NCI-H774 (cell line): ENCODE data around the gene STX18.
A peak's percentile ranks its signal among the peaks of the same experiment; 100 is the strongest.
"Not testable (repeated sequence)": the region's sequence is repeated elsewhere in the genome, so short reads cannot be mapped to it uniquely, and the experiment has no call there.

ENCODE experiments used
- DNase-seq: peaks from one replicate; lab custom pipeline; 2025; lab: John Stamatoyannopoulos, UW

Gene STX18

DNA sequence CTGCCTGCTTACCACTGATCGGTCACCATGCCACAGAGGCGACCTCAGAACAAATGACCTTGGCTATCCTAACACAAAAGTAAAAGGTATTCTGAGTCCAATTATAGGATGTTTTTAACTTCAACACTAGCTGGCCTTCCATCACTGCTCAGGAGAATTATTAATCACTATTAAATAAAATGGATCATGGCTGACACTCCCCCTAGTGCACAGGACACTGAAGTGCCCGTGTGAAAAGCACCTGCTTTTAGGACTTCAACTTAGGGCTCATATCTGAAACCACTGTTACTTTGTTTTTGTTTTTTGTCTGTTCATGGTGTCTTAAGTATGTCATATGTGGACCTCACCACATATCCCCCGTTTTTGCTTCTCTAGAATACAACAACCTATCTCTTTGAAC is 33.9 kb downstream of the STX18 start:
- no peak for DNase-seq

DNA sequence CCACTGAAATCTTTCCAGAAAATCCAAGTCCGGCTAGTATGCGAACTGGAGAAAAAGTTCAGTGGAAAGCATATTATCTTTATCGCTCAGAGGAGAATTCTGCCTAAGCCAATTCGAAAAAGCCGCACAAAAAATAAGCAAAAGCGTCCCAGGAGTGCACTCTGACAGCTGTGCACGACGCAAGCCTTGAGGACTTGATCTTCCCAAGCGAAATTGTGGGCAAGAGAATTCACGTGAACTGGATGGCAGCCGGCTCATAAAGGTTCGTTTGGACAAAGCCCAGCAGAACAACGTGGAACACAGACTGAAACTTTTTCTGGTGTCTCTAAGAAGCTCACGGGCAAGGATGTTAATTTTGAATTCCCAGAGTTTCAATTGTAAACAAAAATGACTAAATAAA is 34.4 kb downstream of the STX18 start:
- no peak for DNase-seq

DNA sequence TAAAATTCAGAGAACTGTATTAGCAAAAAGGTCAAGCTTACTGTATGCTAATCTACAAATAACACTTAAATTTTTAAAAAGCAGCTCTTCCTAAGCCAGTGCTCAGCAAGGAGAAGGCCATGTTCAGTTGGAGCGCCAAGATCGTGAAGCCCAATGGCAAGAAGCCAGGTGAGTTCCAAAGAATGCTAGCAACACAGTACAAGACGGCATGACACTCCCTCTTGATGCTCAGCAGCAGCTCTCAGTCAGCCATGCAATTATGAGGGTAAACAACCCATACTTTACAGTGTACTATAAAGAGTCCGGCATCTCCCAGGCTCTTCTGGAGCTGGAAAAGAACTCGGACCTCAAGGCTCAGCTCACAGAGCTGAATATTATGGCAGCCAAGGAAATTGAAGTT is 34.9 kb downstream of the STX18 start:
- no peak for DNase-seq

DNA sequence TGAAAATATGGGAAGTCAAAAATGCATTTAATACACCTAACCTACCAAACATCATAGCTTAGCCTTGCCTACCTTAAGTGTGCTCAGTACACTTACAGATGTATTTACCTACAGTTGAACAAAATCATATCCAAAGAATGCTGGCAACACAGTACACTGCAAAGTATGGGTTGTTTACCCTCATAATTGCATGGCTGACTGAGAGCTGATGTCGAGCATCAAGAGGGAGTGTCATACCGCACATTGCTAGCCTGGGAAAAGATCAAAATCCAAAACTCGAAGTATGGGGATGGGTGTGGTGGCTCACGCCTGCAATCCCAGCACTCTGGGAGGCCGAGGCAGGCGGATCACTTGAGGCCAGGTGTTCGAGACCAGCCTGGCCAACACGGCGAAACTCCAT is 36.6 kb downstream of the STX18 start:
- not testable (repeated sequence) for DNase-seq

DNA sequence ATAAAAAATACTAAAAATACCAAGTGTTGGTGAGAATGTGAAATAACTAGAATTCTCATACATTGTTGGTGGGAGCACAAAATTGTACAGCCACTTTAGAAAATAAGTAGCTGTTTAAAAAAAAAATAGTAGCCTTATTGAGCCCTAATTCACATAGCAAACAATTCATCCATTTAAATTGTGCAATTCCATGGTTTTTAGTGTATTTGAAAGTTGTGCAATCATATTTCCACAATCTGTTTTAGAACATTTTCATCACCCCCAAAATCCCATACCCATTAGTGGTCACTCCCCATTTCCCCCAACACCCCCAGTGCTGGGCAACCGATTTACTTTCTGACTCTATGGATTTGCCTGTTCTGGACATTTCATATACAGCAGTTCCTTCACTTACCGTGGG is 37.1 kb downstream of the STX18 start:
- no peak for DNase-seq

DNA sequence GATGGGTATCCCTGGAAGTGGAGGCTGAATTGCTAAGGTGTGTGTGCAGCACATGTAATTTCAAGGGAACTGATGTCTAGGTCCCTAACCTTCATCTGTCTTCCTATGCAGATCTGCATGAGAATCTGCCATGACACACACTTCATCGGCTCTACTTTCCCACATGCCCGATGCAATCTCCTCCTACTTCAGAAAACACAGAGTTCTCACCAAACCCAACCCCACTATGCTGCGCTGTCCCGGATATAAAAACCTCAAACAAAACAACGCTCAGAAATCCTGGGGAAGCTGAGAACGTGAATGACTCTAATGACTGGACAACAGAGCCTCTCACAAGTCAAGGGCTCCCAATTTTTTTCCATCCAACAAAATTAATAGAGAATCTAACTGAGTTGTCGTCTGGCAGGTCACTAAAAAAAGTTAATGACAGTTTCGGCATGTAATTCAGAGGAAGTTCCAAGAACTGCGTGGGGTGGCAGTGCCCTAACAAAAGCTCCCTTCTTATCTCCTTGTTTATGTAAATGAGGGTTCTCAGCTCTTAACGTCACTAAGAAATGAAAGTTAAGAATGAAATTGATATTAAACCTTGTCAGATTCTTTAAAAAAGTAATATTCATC is 39.0 kb downstream of the STX18 start:
- DNase-seq = no peak

DNA sequence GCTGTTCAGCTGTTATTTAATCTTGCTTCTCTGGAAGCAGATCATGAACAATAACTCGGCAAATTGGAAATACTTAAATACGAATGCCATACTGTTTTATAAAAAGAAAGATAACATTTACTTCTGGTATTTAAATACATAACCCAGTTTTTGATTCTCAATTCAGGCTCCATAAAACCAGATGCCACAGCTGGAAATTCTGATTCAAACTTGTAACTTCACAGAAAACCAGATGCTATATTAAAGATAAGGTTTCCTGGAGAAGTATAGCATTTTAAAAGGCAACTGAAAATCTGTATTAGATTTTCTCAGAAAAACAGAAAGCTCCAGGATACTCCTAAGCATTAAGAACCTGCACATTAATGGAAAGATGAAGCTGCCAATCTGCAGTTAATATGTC is 40.2 kb downstream of the STX18 start:
- DNase-seq = no peak

DNA sequence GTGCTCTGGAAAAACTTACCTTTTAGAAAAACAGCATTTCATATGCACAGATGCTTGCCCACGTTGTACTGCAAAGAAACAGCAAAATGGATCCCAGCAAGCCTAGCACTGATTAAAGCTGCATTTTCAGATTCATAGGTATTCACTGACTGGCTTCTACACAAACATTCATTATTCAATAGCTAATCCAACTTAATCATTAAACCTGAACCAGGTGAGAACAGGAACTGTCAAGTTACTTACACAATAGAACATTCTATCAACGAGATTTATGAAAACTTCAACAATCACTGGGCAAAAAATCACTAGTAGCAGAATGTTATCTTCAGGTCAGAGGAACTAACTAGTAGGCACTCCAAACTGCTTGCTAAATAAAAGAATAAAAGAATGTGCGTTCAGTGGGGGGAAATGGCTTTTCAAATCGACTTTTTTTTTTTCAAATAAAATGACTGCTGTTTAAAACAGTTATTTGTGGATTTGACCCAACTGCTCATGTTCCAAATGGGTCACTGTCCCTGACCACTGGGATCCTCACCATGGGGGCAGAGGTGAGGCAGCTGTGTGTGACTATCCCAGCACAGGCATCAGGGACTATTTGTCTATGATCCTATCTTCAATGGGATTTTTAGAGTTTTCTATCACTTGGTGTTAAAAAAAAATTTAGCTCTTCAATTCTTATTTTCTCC is 42.3 kb downstream of the STX18 start:
- no peak for DNase-seq

DNA sequence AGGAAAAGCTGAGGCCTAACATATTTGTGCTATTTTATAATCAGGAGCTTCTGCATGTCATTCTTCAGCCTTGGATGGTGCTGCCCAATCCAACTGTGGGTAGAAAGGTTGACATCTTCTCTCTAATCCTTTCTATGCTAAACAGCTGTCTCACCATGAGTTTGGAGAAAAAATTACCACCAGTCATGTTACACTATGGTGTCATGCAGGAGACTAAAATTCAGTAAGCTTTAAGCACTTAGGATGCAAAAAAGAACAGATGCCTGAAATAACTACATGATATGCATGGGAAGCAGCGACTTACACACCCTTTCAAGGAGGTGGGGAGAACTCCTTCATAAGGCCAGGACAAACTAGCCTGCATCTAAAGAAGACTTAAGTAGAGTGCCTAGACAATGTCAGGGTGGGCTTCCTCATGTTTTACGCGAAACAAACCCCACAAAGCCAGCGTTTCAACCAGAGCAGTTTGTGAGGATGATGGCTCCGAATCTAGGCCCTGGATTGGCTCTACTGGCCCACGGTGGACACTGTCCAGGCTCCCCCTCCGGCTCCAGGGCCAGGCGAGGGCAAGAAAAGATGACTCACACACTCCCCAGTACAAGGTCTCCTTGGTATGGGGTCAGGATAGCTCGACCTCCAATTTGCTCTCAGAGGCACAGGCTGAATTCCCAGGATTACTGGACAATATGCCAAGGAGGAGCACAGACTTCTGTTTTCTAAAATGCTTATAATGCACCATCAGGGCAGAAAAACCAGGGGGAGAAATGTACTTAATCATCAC is 45.1 kb downstream of the STX18 start:
- DNase-seq = no peak

DNA sequence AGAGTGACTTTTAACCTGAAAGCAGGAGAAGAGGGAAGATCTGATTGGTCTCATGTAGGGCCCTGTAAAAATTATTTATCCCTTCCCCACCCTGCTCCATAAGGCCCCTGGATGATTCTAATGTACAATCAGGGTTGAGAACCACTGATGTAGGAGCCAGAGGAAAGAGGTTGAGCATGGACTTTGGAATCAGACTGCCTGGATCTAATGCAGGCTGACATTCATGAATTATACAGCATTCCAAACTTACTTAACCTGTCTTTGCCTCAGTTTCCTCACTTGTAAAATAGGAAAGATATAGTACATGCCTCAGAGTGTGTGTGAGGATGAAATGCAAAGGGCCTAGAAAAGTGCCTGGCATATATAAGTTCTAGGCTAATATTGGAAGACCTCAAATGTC is 47.0 kb downstream of the STX18 start:
- no peak for DNase-seq

DNA sequence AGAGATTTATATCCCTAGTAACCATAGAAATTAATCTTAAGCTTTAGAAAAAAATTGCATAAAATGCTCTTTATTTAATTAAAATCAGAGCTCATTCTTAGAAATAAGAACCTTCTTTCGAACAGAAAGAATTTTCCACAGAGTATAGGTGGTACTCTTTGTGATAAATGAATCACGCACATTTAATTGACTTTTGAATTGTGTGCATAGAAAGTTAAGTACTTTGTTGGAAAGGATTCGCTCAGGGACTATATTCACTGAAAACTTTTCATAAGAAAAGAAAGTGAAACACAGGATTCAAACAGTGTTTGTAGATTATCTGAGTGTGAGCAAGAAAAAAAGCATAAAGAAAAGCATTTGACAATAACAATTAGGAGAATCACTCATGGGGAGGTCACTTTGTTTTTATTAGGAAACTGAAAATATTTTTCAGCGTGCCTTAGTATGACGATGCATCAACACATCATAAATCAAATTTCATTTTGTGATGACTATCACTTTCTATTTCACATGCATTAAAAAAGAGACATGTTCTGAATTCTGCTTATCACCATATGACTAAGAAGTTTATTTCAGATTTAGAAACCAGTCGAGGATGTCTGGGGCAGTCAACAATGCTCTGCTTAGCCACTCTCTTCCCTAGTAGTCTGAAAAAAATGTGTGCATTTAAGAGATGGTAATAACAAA is 49.5 kb downstream of the STX18 start:
- no peak for DNase-seq

DNA sequence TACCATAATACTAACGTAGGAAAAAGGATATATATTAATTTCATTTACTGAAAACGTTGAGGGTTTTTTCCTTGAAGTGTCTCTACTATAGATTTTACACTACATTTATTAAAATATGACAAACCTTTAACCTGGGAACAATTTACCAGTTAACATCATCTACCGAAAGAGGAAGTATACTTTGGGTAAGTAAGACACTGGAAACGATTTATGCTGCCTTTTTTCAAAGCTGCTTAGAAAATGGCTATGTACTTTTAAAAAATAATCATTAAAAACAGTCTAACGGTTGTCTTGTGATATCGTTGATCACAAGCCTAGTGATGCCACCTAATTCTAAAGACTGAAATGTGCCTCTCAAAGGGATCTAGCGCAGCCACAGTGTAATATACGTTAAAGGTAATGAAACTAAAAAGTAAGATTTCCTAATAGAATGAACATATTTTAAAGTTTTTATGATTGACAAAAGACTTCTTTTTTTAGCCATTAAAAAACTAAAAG is 50.4 kb downstream of the STX18 start:
- DNase-seq = no peak

DNA sequence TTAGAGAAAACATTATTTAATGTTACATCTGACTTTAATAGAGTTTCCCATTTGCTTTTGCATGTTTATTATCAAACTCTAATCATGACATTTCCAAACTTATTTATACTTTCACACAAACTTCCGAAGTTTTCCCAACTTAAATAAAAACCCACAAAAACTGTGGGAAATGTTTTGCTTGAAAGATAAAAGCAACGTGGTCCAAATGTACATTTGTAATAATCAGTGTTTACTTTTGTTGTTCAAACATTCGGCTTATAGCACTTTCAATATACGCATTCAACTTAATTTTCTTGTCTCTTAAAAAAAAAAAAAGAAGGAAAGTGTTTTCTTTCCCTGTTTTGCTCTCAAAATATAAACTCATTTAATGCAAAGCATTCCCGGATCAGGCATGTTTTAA is 51.0 kb downstream of the STX18 start:
- DNase-seq = no peak

DNA sequence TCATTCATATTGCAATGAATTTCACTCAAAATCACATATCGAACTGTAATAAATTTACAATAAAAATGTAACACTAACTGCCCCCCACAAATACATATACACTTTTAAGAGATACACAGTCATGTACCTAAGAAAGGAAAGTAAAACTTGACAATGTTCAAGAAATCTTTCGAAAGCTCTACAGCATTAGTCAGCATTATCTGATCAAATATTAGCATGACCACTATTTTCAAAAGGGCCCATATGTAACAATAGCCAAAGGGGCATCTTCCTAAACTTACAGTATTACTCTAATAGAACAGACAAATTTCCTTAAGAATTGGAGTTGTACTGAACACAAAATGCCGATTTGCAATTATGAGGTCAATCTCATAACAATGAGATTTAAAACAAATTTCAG is 51.8 kb downstream of the STX18 start:
- DNase-seq = no peak

DNA sequence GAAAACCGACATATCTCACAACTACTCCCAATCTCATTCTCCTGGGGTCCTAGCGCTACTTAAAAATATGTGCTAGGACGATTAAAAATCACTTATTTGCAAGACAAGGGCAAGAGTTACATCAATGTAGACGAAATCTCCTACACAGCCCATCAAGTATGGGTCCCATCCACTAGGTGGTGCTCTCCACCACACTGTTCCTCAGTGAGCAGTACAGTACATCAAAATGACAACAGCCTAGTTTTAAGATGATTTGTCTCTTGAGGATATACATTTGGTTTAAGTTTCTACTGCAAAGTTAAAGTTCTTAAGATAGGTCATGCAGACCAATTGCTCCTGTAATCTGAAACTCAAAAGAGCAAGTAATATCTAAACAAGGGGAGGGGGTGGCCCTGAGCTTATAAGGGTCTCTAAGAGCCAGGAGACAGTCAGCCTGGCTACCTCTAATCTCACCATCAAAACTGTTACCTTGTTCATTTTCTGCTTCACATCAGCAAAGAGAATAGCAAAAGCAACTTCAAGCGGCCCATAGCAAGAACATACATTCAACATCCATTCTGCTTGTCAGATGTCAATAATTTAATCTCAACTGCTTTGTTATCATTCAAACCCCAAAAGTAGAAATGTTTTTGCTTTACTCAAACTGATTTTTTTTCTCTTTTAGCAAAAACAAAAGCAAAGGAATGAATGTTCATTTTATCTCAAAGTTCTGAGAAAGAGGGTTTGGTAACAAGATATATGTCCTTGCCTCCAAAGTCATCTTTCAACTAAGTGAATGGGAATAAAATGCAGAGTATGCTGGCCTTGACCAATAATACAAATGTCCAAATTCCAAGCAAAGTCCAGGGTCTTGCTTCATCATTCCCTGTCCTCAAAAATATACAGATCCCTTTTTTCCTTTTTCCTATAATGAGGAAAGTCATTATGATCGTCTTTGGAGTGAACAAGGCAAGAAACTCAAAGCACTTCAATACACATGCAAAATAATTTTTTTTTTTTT is 53.1 kb downstream of the STX18 start:
- peak; percentile 53 for DNase-seq

DNA sequence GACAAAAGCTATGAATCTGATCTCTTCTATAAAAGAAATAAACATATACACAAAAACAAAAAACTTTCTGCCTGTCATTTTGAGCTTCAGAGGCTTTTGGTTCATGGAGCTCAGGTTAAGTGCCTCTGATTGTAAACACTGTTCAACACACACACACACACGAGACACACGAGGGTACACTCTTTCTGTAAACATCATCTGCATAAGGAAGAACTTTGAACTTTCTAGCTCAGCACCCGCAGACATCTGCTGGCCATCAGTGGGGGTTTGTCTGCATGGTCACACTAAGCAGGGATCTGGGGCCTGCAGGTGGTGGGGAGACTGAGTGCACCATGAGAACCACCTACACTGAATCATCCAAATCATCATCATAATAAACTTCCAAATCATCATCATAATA is 54.9 kb downstream of the STX18 start:
- no peak for DNase-seq

DNA sequence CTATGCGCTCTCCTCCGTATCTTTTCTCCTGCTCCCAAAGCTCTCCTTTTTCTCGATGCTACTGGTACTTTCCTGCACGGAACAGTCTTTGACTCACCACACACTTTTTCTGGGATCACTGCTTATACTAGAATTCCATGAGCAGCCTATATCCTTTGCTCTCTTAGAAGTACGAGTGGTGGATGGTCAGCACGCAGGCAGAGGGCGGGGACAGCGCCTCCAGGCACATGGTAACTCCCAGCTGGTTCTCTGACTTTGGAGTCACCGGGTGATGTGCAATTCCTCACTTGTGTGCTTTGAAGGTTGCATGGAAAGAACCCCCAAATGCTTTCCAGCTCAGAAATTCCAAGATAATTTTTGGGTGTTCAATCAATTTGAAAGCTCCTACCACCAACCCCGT is 56.0 kb downstream of the STX18 start:
- DNase-seq = no peak

DNA sequence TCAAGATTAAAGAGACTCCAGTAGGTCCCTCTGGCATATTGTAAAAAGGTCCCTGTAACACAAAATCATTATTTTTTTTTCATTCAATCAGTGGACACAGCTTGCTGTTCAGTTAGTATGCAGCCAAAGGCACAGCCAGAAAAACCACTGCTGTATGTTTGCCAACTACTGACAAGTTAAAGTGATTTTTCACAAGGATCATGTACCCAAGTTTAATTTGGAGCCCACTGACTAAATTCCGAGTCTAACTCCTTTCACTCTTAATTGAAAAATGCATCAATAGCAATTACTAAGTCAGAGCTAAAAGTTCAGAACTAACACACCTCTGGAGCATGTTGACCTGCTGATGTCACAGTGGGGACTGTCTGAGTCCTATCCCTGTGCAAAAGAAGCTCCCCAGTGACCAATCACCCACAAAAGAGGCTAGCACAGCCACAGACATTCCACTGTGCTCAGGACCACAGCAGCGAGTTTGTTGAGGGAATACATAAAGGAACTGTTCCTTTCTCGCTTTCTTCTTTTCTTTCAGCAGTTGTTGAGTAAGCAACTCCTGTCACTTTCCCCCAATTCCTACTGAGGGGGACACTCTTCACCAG is 60.4 kb downstream of the STX18 start:
- no peak for DNase-seq

DNA sequence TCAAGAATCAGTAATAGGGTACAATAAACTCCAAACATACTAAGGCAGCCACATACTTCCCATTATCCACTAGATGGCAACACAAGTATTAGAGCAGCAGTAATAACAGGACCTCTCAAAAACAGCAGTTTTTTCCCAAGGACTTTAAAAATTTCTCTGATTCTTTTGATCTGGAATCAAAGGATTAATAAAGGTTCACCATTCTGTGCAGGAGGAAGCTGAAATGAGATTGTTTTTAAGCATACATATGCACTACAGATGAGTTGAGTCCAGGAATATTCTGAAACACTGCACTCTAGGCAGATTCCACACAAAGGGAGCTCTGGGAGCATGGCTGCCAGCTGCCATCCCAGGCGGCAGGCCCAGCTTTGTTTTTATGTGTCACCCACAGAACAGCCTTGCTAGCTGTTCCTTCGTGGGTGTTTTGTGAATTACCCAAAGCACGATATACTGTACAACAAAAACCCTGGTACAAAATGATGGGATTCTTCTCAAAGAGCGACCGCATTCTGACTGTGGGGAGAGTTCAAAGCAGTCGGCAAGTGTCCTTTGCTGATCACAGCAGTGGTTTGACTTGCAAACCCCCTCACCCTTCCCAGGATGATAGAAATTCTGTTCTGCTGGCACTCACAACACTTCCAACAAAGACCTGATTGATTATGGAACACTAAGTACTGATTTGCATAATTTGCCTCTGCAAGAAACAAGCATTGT is 61.0 kb downstream of the STX18 start:
- no peak for DNase-seq

DNA sequence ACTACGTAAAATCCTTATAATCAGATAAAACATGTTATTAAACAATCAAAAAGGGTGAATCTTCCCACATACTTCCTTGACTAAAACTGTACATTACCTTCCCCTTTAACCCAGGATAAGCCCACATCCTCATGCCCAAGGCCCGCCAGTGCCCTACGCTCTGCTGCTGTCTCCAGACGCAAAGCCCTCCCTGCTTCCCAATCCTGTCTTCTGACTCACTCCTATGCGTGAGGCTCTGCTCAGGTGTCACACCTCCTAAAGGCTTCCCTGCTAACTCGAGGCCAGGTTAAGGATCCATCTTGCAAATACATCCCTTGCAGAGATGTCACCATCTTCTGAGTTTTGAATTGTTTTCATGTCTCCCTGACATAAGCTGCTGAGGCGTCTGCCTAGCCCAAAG is 61.6 kb downstream of the STX18 start:
- no peak for DNase-seq
